ENCODE results near the gene PEX5.
"Not testable (repeated sequence)": the region's sequence is repeated elsewhere in the genome, so short reads cannot be mapped to it uniquely, and the experiment has no call there.

PEX5 gene

GRCh38 chr12:7160183-7160582, 29.3 kb upstream of the PEX5 start:
- no peak for DNase-seq (ENCODE audit: low read depth)

GRCh38 chr12:7161327-7161726, 28.2 kb upstream of the PEX5 start:
- DNase-seq (ENCODE audit: low read depth) = no peak

DNA sequence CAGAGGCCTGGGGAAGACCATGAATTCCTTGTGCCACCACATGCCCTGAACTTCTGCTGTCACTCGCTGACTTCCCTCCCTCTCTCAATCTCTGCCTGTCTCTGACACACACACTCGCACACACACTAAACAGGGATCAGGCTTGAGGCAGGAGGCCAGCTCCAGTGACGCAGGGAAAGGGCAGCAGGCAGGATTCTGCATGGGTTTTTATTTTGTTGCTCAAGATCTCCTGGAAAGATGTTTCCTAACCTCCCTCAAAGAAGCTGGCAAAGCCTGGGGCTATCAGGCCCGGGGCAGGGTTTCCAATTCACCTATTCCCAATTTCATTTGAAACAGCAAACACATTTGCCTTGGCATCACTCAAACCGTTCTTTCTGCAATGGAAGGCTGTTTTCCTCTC, 27.7 kb upstream of the PEX5 start:
- DNase-seq (ENCODE audit: low read depth) = no peak

DNA sequence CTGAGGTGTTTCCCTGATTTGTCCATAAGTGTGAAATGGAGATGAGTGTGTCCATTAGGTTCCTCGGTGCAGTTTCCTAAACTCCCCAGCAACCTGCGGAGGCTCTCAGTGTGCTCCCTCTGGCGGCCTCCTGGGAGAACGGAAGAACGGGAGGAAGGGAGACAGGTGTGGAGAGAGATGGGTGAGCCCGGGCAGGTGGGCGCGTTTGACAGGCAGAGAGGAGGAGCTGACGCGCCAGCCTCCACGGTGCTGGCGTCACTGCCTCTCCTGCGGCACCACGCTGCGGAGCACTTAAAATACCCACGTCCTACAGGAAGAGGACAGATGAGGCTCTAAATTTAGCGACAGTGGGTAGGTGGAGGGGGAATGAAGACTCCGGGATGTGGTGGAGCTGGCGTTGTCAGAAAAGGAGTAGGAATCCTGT, 26.8 kb upstream of the PEX5 start:
- no peak for DNase-seq (ENCODE audit: low read depth)

DNA sequence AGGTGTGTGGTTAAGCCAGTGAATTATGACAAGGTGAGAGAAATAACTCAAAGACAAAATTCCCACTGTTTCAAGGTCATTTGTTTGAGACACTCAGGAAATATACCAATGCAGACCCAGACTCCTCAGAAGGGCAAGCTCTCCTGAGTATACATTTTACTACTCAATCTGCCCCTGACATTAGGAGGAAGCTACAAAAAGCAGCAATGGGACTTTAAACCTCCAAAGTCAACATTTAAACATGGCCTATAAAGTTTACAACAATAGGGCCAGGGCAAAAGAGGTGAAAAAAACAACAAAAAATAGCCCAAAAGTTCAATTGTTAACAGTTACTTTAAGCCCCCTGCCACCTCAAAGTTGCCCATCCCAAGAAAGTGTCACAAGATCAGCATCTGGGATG, 19.5 kb upstream of the PEX5 start:
- no peak for DNase-seq (ENCODE audit: low read depth)

DNA sequence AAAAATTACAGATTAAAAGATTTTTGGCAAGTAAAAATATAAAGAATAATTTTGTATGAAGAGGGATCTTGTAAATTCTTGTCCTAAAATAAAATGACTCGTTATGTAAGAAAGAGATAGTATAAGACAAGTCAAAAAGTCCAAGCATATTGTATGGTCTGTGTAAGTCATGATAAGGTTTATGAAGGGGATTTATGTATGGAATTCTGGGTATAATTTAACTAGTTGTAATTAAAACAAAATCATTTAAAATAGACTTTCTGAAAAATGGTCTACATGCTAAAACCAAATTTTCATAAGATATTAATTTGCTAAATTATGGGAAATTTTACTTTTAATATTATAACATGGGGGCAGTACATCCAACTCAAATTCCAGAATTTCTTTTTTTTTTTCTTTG, 17.6 kb upstream of the PEX5 start:
- DNase-seq (ENCODE audit: low read depth) = no peak

DNA sequence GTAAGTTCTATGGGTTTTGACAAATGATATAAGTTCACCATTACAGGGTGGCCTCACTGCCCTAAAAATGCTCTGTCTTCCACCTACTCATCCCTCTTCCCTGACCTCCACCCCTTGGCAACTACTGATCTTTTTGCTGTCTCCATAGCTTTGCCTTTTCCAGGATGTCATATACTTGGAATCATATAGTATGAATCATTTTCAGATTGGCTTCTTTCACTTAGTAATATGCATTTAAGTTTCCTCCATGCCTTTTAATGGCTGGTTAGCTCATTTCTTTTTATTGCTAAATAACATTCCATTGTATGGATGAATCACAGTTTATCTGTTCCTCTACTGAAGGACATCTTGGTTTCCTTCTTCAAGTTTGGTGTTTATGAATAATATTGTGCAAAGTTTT, 14.0 kb upstream of the PEX5 start:
- DNase-seq (ENCODE audit: low read depth) = no peak

GRCh38 chr12:7176595-7176994, 12.9 kb upstream of the PEX5 start:
- DNase-seq (ENCODE audit: low read depth) = no peak

DNA sequence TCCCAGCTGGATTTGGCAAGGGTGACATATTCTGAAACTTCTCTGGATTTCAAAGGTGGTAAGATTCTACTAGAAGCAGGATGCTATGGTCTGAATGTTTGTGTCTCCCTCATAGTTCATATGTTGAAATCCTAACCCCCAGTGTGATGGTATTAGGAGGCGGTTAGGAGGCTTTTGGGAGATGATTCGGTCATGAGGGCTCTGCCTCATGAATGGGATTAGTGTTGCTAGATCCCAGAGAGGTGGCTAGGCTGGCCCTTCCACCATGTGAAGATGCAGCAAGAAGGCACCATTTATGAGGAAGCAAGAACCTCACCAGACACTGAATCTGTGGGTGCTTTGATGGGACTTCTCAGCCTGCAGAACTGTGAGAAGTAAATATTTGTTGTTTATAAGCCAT, 11.0 kb upstream of the PEX5 start:
- DNase-seq (ENCODE audit: low read depth) = no peak

DNA sequence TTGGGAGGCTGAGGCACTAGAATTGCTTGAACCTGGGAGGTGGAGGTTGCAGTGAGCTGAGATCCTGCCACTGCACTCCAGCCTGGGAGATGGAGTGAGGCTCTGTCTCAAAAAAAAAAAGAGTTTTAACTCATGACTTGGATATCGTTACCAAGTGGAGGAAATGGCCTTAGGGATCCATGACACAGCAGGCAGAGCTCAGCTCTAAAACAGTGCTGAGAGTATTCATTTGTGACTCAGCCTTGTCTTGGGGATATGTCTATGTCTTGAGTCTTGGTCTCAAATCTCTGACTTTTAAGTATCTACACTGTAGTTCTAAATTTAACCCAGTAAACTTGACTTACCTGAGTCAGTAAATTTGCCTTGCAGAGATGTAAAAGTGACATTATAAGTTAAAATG, 8.8 kb upstream of the PEX5 start:
- no peak for DNase-seq (ENCODE audit: low read depth)

GRCh38 chr12:7186058-7186457, 3.4 kb upstream of the PEX5 start:
- DNase-seq (ENCODE audit: low read depth) = not testable (repeated sequence)

DNA sequence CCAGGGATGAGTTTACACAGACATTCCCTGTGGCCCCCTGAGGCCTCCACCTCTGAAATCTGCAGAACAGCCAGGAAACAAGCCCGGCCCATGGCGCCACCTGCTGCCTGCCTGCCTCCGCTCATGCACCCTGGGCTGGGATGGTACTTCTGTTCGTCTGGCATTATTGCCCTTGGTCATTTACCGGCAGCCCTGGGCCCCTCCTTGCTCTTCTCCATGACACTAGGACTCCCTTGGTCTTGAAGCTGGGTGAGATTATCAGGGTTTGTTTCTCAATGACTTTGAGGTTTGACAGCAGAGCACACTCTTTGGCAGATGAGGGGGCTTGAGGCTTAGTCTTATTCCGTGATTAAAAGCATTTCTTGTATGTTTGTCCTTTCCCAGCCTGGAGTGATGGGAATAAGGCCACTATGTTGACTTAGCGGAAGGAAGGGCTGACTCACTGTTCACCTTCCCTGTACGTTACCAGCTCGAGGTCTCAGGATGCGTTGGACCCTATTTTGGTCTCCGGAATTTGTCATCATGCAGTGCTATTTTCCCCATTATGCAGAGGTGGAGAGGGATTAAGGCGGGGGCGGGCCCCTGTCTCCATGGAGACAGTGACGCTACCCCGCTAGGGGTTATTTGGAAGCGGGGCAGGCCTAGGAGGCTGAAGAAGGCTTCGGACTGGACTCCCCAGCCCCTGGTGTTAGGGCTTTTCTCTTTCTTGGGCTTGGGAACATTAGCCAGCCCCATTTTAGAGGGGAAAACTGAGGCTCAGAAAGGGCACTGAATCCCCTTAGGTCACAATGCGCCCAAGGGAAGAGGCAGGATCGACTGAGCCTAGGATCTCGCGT, 706 bp upstream of the PEX5 start:
- DNase-seq (ENCODE audit: low read depth) = peak; percentile 32

DNA sequence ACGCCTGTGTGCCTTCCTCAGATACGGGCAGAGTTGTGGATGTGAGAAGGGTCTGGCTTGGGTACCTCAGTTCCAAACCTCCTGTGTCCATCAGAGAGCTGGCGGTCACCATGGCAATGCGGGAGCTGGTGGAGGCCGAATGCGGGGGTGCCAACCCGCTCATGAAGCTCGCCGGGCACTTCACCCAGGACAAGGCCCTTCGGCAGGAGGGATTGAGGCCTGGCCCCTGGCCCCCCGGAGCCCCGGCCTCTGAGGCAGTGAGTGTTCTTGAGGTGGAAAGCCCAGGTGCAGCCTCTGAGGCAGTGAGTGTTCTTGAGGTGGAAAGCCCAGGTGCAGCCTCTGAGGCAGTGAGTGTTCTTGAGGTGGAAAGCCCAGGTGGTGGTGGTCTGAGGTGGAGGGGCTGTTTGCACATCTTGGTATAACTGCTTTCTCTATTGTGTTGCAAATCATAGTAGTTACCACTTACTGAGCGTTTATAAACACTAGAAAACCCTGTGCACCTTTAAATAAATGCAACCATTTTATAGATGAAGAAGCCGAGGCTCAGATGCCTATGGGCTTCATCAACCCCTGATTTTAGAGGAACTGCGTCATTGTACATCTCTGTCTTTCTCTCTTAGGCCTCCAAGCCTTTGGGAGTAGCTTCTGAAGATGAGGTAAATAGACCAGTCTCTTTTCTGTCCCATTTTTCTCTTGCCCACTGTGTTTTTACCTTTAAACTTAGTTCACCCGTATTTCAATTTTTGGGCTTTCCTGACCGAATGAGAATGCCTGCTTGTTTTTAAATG, 976 bp downstream of the PEX5 start:
- DNase-seq (ENCODE audit: low read depth) = no peak

DNA sequence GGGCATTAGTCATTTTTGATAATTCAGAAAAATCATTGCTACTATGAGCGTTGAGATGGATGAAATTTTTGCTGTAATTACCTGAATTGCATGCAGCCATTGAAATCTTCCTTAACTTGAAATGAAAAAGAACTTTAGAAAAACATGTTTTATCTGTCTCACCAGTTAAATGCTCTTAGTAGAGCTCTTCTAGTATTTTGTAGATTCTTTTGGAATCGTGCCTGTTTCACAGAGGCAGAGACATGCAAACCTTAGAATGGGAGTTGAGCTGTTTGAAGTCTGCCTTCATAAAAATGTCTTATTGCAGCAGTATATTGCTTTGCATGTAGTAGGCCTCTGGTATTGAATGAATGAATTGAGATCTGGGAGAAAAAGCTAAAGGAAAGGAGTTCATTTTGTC, 4.2 kb downstream of the PEX5 start:
- DNase-seq (ENCODE audit: low read depth) = no peak

- no peak for DNase-seq (ENCODE audit: low read depth)
Measured at GRCh38 chr12:7197841-7198240, 8.4 kb downstream of the PEX5 start.

DNA sequence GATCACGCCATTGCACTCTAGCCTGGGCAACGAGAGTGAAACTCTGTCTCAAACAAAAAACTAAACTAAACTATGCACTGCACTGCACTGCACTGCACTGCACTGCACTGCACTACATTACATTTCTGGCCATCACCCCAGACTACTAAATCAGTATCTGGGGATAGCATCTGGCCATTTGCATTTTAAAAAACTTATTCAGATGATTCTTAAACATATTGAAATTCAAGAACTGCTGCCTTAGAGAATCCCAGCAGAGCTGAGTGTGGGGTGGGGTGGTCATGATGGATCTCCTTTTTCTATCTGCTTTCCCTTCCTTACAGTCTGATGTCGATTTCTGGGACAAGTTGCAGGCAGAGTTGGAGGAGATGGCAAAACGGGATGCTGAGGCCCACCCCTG, 13.6 kb downstream of the PEX5 start:
- no peak for DNase-seq (ENCODE audit: low read depth)

DNA sequence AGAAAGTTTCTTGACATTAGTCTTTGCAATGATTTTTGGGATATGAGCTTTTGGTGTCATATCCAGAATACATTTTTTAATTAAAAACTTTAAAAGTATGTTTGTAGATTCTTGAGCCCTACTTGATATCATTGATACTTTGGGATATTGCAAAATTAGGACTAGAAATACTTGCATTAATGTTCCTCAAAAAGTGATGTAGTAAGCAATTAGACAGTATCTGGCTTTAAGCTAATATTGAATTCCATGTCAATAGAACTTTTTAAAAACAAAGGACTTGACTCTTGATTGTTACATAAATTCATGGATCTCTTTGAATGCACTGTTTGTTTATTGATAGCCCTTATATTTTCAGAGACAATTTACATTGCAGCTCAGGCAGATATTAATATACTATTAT, 15.6 kb downstream of the PEX5 start:
- no peak for DNase-seq (ENCODE audit: low read depth)

GRCh38 chr12:7206691-7207090, 17.2 kb downstream of the PEX5 start:
- DNase-seq (ENCODE audit: low read depth) = no peak

DNA sequence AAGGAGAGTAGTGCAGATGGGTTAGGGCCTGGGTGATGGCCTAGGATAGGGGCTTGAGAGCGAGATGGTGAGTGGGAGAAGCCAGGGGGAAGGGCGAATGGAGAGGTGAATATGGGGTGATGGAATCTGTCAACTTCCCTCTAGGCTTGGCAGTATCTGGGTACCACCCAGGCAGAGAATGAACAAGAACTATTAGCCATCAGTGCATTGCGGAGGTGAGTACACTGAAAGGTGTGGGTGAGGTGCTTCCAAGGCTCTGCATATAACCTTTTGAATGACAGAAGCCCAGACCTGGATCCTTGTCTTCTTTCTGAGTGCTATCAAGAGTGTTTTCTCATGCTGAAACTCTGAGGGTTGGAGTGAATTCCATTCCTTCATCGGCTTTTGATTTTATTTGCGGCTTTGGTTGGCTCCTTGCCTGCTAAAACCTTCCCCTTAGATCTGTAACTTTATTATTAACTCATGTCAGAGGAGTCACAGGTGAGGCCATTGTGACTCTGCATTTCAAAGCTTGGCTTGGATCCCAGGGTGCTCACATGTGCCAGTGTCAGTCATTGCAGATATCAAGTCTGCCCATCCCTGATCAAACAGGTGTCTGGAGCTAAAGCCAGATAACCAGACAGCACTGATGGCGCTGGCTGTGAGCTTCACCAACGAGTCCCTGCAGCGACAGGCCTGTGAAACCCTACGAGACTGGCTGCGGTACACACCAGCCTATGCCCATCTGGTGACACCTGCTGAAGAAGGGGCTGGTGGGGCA, 18.6 kb downstream of the PEX5 start:
- no peak for DNase-seq (ENCODE audit: low read depth)

DNA sequence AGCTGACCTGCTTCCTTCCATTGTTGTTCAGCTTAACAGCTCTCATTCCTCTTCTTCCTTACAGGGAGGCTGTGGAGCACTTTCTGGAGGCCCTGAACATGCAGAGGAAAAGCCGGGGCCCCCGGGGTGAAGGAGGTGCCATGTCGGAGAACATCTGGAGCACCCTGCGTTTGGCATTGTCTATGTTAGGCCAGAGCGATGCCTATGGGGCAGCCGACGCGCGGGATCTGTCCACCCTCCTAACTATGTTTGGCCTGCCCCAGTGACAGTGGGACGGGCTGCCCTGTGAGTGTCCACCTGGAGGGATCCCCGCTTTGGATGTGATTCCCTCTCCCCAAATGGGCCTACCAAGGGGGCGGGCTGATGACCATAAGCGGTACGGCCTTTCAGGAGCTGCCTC, 20.5 kb downstream of the PEX5 start:
- no peak for DNase-seq (ENCODE audit: low read depth)

- DNase-seq (ENCODE audit: low read depth) = no peak
Measured at GRCh38 chr12:7210642-7211151, 21.2 kb downstream of the PEX5 start.

- no peak for DNase-seq (ENCODE audit: low read depth)
Measured at GRCh38 chr12:7212678-7213077, 23.2 kb downstream of the PEX5 start.

GRCh38 chr12:7213745-7214144, 24.3 kb downstream of the PEX5 start:
- not testable (repeated sequence) for DNase-seq (ENCODE audit: low read depth)

Measured in stimulated activated CD8-positive, alpha-beta memory T cell treated with anti-CD3 and anti-CD28 coated beads, Interleukin-12 subunit alpha, Interleukin-12 subunit beta, amount 100 ng/mL, for 1 hour (primary cell).